ENCODE results near the gene PTPRC.

The PTPRC gene

DNA sequence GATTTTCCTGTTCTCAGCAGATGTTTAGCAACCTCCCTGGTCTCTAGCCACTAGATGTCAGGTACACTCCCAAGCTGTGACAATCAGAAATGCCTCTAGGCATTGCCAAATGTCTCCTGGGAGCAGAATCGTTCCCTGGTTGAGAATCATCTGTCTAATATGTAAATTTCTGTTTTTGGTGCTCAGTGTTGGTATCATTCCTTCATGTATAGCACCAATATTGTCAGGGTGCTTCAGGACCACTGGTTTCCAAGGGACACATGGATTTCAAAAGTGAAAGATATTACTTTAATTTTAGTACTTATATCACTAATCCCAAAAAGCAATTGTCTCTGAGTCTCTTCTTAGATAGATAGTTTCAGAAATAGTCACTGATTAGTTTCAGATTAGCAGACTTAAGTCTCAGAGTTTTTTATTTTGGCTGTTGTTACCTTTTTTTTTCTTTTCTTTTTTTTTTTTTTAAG is 160.1 kb downstream of the PTPRC start:
- no peak for DNase-seq

GRCh38 chr1:198805498-198806151 is 166.8 kb downstream of the PTPRC start:
- H3K27ac Mint-ChIP-seq, result no peak overlapping the region
- H3K27me3 Mint-ChIP-seq, result no peaks in the 10 kb centered on the region
- H3K4me3 Mint-ChIP-seq, result no peak overlapping the region
- DNase-seq, result no peak
- no peaks in the 10 kb centered on the region for H3K4me1 Mint-ChIP-seq
- H3K9me3 Mint-ChIP-seq, result peaks cover 1% of the 10 kb centered on the region
- peaks cover 4% of the 10 kb centered on the region for H3K36me3 Mint-ChIP-seq
- CTCF ChIA-PET, result interaction anchor here (1.4 kb wide), 1 partner anchor 20 kb away, joined by 3 read pairs; no protein-coding TSS in a partner anchor

More for the DNA sequence above, 160.1 kb downstream of the PTPRC start:
- Mint-ChIP-seq H3K4me1 (no peaks in the 10 kb centered on the region), H3K36me3 (peaks cover 7% of the 10 kb centered on the region), H3K4me3 (no peak overlapping the region), H3K9me3 (peaks cover 23% of the 10 kb centered on the region), H3K27ac (no peak overlapping the region), H3K27me3 (no peaks in the 10 kb centered on the region)
- CTCF ChIA-PET, result no interaction called here

- Mint-ChIP-seq H3K9me3 (peaks cover 1% of the 10 kb centered on the region), H3K27me3 (no peaks in the 10 kb centered on the region), H3K36me3 (peaks cover 4% of the 10 kb centered on the region), H3K4me1 (no peaks in the 10 kb centered on the region), H3K27ac (no peak overlapping the region), H3K4me3 (no peak overlapping the region)
- CTCF ChIA-PET, result interaction anchor here (1.4 kb wide), 1 partner anchor 19 kb away, joined by 3 read pairs; no protein-coding TSS in a partner anchor
- no peak for DNase-seq
These were observed 168.0 kb downstream of the PTPRC start for GRCh38 chr1:198806861-198807260.
